HEK293T (cell line): Measurements from ENCODE around the gene DERL3.

ENCODE experiments used
- BHLHE40 ChIP-seq: fragments of 450-650 bp; IDR thresholded peaks from 2 replicates; pipeline ENCODE4 v1.6.1; 2016; ENCODE audit warnings: mild to moderate bottlenecking, moderate library complexity, borderline replicate concordance
- CTBP1 ChIP-seq: fragments of 450-650 bp; IDR thresholded peaks from 2 replicates; pipeline ENCODE4 v1.6.1; 2016; ENCODE audit warnings: borderline replicate concordance
- ELF4 ChIP-seq: fragments of 450-650 bp; IDR thresholded peaks from 2 replicates; pipeline ENCODE4 v1.6.1; 2017; ENCODE audit warnings: antibody characterized with exemption
- FOXA1 ChIP-seq: fragments of 450-650 bp; IDR thresholded peaks from 2 replicates; pipeline ENCODE4 v1.6.1; 2016; ENCODE audit warnings: mild to moderate bottlenecking
- HDGF ChIP-seq: fragments of 450-650 bp; IDR thresholded peaks from 2 replicates; pipeline ENCODE4 v1.6.1; 2017; ENCODE audit warnings: antibody characterized with exemption, borderline replicate concordance
- LEF1 ChIP-seq: fragments of 450-650 bp; IDR thresholded peaks from 2 replicates; pipeline ENCODE4 v1.6.1; 2017; ENCODE audit warnings: mild to moderate bottlenecking, borderline replicate concordance
- PKNOX1 ChIP-seq: fragments of 450-650 bp; IDR thresholded peaks from 2 replicates; pipeline ENCODE4 v1.6.1; 2016
- SP1 ChIP-seq: fragments of 450-650 bp; IDR thresholded peaks from 2 replicates; pipeline ENCODE4 v1.6.1; 2017
- SUZ12 ChIP-seq: fragments of 450-650 bp; IDR thresholded peaks from 2 replicates; pipeline ENCODE4 v1.6.1; 2016; ENCODE audit warnings: mild to moderate bottlenecking
- TARDBP ChIP-seq: fragments of 450-650 bp; IDR thresholded peaks from 2 replicates; pipeline ENCODE4 v1.6.1; 2016

GRCh38 chr22:23822101-23822671 is 16.6 kb downstream of the DERL3 start:
- TF ChIP-seq TARDBP, result no peak
- no peak for TF ChIP-seq SP1
- no peak for TF ChIP-seq ELF4
- TF ChIP-seq LEF1, result no peak
- no peak for TF ChIP-seq HDGF
- TF ChIP-seq SUZ12, result no peak
- no peak for TF ChIP-seq FOXA1
- TF ChIP-seq BHLHE40, result no peak
- TF ChIP-seq PKNOX1, result no peak
- no peak for TF ChIP-seq CTBP1
